PC-3 (cell line): ENCODE data around the gene FAM107B.

Source experiments
- EZH2 ChIP-seq: fragments of 300-600 bp; sonication (generic); IDR thresholded peaks from one replicate; pipeline ENCODE4 v1.6.1; 2017; ENCODE audit warnings: antibody characterized with exemption, mild to moderate bottlenecking, low read length; ENCODE audit not compliant: unreplicated experiment
- EZH2phosphoT487 ChIP-seq: fragments of 300-600 bp; sonication (generic); IDR thresholded peaks from 2 replicates; pipeline ENCODE4 v1.6.1; 2018; ENCODE audit warnings: mild to moderate bottlenecking, antibody characterized with exemption, low read length, borderline replicate concordance
- TF ChIP-seq, protein P1 (sequence below): fragments of 300-600 bp; sonication (generic); conservative IDR thresholded peaks from 2 replicates; pipeline ENCODE4 v1.5.1; 2017; ENCODE audit warnings: antibody characterized with exemption, low read depth, mild to moderate bottlenecking, low read length

DNA sequence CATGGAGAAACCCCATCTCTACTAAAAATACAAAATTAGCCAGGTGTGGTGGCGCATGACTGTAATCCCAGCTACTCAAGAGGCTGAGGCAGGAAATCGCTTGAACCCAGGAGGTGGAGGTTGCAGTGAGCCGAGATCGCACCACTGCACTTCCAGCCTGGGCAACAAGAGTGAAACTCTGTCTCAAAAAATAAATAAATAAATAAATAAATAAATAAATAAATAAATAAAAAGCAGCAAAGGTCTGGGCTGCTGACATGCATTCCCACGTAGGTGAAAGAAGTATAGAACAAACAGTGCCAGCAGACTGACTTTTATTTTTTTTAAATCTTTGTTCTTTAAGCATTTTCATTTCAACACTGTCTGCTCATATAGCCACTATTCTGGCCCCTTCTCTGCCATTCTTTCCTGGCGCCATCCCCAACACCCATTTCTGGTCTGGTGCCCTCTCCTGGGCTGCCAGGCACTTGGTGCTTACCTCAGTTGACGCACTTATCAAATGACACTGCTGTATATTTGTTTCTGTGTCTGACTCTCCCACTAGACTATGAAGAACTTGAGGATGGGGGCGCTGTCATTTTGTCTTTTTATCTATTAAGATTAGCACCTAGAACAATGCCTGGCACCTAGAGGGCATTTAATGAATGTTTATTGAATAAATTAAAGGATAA lies 15.6 kb downstream of the FAM107B start:
- TF ChIP-seq, protein P1, sequence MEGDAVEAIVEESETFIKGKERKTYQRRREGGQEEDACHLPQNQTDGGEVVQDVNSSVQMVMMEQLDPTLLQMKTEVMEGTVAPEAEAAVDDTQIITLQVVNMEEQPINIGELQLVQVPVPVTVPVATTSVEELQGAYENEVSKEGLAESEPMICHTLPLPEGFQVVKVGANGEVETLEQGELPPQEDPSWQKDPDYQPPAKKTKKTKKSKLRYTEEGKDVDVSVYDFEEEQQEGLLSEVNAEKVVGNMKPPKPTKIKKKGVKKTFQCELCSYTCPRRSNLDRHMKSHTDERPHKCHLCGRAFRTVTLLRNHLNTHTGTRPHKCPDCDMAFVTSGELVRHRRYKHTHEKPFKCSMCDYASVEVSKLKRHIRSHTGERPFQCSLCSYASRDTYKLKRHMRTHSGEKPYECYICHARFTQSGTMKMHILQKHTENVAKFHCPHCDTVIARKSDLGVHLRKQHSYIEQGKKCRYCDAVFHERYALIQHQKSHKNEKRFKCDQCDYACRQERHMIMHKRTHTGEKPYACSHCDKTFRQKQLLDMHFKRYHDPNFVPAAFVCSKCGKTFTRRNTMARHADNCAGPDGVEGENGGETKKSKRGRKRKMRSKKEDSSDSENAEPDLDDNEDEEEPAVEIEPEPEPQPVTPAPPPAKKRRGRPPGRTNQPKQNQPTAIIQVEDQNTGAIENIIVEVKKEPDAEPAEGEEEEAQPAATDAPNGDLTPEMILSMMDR, result peak; percentile 35
- TF ChIP-seq EZH2phosphoT487 (no peak), EZH2 (no peak)
